Small intestine (tissue), 7 donors: Measurements from ENCODE around the gene GPC1. TPM values are rescaled to one million over a fixed set of nuclear protein-coding genes. Genes with fewer than 3 reads are reported as not detected.

ENCODE experiments used
- DNase-seq, 2 donors: peaks; one replicate each; pipeline versions ENCODE4 v3.0.0 to v3.0.0-alpha.2; 2013
- FAIRE-seq: peaks from 2 replicates; lab custom pipeline; 2012; peaks lifted over from hg19 to GRCh38; lab: Jason Lieb, UNC
- H3K27ac ChIP-seq, 3 donors: one replicate each; pipeline ENCODE4 v1.5.1; 2013; ENCODE audit warnings: low read length in 2 of 3, mild to moderate bottlenecking in 2 of 3, control low read depth in 1 of 3, inconsistent platforms in 1 of 3, low read depth in 1 of 3, moderate library complexity in 1 of 3
- H3K27me3 ChIP-seq, 3 donors: one replicate each; pipeline ENCODE4 v1.6.1; 2013; ENCODE audit warnings: low read length in 3 of 3, inconsistent platforms in 1 of 3; ENCODE audit not compliant: control insufficient read depth in 3 of 3, insufficient read depth in 3 of 3
- H3K36me3 ChIP-seq, 3 donors: one replicate each; pipeline ENCODE4 v1.6.1; 2013; ENCODE audit warnings: low read length in 3 of 3, inconsistent platforms in 1 of 3, low read depth in 1 of 3, mild to moderate bottlenecking in 1 of 3, moderate library complexity in 1 of 3; ENCODE audit not compliant: control insufficient read depth in 3 of 3, insufficient read depth in 2 of 3
- H3K4me1 ChIP-seq, 3 donors: one replicate each; pipeline ENCODE4 v1.6.1; 2013; ENCODE audit warnings: low read length in 2 of 3, inconsistent platforms in 1 of 3, low read depth in 1 of 3, mild to moderate bottlenecking in 1 of 3, moderate library complexity in 1 of 3; ENCODE audit not compliant: control insufficient read depth in 3 of 3, insufficient read depth in 2 of 3
- H3K4me3 ChIP-seq, 3 donors: one replicate each; pipeline ENCODE4 v1.5.1; 2013; ENCODE audit warnings: low read length in 3 of 3, control low read depth in 1 of 3, inconsistent platforms in 1 of 3, low read depth in 1 of 3, mild to moderate bottlenecking in 1 of 3, moderate library complexity in 1 of 3
- H3K9me3 ChIP-seq, 2 donors: one replicate each; pipeline ENCODE4 v1.6.1; 2013; ENCODE audit warnings: low read depth in 1 of 2, low read length in 1 of 2; ENCODE audit not compliant: control insufficient read depth in 2 of 2, insufficient read depth in 1 of 2
- WGBS, 3 donors: extraction: QIAGEN DNeasy Blood & Tissue Kit; methylation state at CpG; one replicate each; pipeline ENCODE4 v1.1.7; 2013; 5-methylcytosine and 5-hydroxymethylcytosine counted together
- polyA plus RNA-seq, 4 donors: library from polyadenylated mRNA; stranded (reverse) in 3 of 4; unstranded in 1 of 4; fragments of 200-250 nt in 3 of 4; fragments of 120-200 nt in 1 of 4; gene quantifications; one replicate each; pipeline versions ENCODE4 v1.2.1 to v1.2.3, GENCODE V29; 2013
- donor health status: healthy with polysubstance abuse.
- donor health status: control.
- donor health status: control.
- donor health status: Bipolar disorder and iron deficiency.
- donor health status: healthy.

Gene GPC1
- polyA plus RNA-seq, 4 donors = 0.89 to 15.5 (median 4.8) TPM

DNA sequence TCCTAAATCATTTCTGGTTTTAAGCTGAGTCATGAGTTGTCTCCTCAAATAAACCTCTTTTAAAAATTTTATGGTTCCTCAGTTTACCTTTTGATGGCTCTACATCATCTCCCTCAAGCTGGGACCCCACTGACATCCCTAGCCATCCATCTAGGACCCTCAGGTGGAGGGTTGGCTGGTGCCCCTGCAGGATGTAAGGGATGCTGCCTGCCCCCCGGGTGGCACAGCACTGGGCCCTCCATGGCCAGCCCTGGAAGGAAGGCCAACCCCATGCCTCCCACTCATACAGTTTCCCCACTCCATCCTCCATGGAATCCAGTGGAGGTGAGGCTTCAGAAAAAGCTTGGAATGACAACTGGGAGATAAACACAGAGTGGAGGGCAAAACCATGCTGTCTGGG is 17.2 kb upstream of the GPC1 start:
- no peaks in the 10 kb centered on the region for H3K36me3 ChIP-seq
- FAIRE-seq (no peak), DNase-seq (no peak)
- H3K4me1 ChIP-seq = no peaks in the 10 kb centered on the region
- H3K4me3 ChIP-seq = no peak overlapping the region
- H3K27me3 ChIP-seq = peaks cover 0 to 2% (median 0%) of the 10 kb centered on the region in 3 donors
- peaks cover 3 to 34% of the 10 kb centered on the region in 2 donors for H3K9me3 ChIP-seq
- WGBS, 3 donors = 86 to 100% (median 89%) methylated on average over 1 of the region's 1 CpG
- H3K27ac ChIP-seq = no peak overlapping the region

- DNase-seq (no peak), FAIRE-seq (no peak)
- Histone ChIP-seq H3K27ac (no peak overlapping the region), H3K4me3 (no peak overlapping the region), H3K9me3 (peaks cover 3 to 34% of the 10 kb centered on the region in 2 donors), H3K4me1 (no peaks in the 10 kb centered on the region), H3K36me3 (no peaks in the 10 kb centered on the region), H3K27me3 (peaks cover 0 to 2% (median 0%) of the 10 kb centered on the region in 3 donors)
- WGBS, 3 donors = 78 to 91% (median 84%) methylated on average over 7 of the region's 7 CpGs
Observed at GRCh38 chr2:240419271-240419670, 16.2 kb upstream of the GPC1 start.

DNA sequence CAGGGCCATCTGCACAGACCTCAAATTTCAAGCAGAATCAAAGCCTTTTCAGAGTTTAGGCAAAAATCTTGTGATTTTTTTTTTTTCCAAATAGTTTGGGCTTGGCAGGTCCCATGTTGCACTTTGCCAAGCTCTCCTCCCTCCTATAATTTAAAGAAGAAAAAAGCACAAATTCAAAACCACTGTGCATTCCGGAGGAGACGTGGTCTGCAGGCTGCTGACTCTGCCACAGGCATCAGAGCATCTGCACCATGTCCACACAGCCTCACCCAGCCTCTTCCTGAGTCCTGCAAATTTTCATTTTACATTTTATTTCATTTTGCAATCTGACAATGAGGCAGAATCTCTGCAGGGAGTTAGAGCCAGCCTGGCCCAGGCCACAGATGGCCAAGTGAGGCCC is 15.7 kb upstream of the GPC1 start:
- WGBS, 3 donors = 68 to 70% (median 69%) methylated on average over 2 of the region's 2 CpGs

GRCh38 chr2:240420206-240421104 is 15.0 kb upstream of the GPC1 start:
- no peak overlapping the region for H3K27ac ChIP-seq
- no peak for FAIRE-seq
- 81 to 88% (median 81%) methylated on average over 18 of the region's 18 CpGs for WGBS, 3 donors
- DNase-seq = no peak
- H3K4me1 ChIP-seq = no peaks in the 10 kb centered on the region
- H3K4me3 ChIP-seq = no peak overlapping the region
- H3K27me3 ChIP-seq = peaks cover 0 to 6% (median 0%) of the 10 kb centered on the region in 3 donors
- H3K36me3 ChIP-seq = no peaks in the 10 kb centered on the region
- peaks cover 3 to 38% of the 10 kb centered on the region in 2 donors for H3K9me3 ChIP-seq

More for the DNA sequence above, 15.7 kb upstream of the GPC1 start:
- H3K27ac ChIP-seq = no peak overlapping the region
- no peak for FAIRE-seq
- H3K36me3 ChIP-seq = no peaks in the 10 kb centered on the region
- H3K4me3 ChIP-seq = no peak overlapping the region
- peaks cover 3 to 34% of the 10 kb centered on the region in 2 donors for H3K9me3 ChIP-seq
- peaks cover 0 to 2% (median 0%) of the 10 kb centered on the region in 3 donors for H3K27me3 ChIP-seq
- DNase-seq = no peak
- H3K4me1 ChIP-seq = no peaks in the 10 kb centered on the region

- Histone ChIP-seq H3K27ac (no peak overlapping the region), H3K4me1 (no peaks in the 10 kb centered on the region), H3K27me3 (peaks cover 0 to 6% (median 0%) of the 10 kb centered on the region in 3 donors), H3K4me3 (no peak overlapping the region), H3K36me3 (no peaks in the 10 kb centered on the region), H3K9me3 (peaks cover 3 to 42% of the 10 kb centered on the region in 2 donors)
- WGBS, 3 donors = 77 to 86% (median 84%) methylated on average over 3 of the region's 3 CpGs
- FAIRE-seq (no peak), DNase-seq (no peak)
Observed at GRCh38 chr2:240421381-240421780, 14.1 kb upstream of the GPC1 start.

DNA sequence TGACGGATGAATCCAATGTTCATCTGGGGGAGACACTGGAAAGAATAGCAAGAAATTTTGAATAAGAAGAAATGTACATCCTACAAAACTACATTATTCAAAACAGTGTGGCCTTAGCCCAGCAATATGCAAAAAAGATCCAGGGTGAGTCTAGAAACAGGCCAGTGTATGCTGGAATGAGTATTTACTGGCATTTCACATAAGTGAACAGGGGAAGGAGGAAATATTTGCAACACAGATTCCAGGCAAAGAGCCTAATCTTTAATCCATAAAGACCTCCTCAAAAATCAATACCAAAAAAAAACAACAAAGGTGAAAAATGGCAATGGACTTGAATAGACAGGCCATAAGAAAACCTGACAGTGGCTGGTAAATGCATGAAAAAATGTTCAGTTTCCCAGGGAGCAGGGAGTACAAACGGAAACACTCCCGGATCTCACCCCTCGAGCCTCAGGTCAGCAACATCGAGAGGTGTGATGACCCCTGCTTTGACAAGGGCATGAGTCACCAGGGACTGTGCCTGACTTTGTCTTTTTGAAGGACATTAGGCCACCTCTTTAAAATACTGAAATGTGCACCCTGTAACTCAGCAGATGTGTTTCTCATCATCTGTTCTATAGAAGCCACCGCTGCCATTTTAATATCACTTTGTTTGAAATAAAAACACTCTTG is 12.7 kb upstream of the GPC1 start:
- H3K9me3 ChIP-seq = peaks cover 3 to 42% of the 10 kb centered on the region in 2 donors
- DNase-seq (no peak), FAIRE-seq (no peak)
- no peaks in the 10 kb centered on the region for H3K4me1 ChIP-seq
- 64 to 79% (median 65%) methylated on average over 6 of the region's 6 CpGs for WGBS, 3 donors
- no peaks in the 10 kb centered on the region for H3K36me3 ChIP-seq
- H3K27ac ChIP-seq = no peak overlapping the region
- no peak overlapping the region for H3K4me3 ChIP-seq
- peaks cover 0 to 6% (median 0%) of the 10 kb centered on the region in 3 donors for H3K27me3 ChIP-seq

GRCh38 chr2:240423788-240424191 is 11.7 kb upstream of the GPC1 start:
- H3K27ac ChIP-seq = no peak overlapping the region
- FAIRE-seq (no peak), DNase-seq (no peak)
- peaks cover 3 to 36% of the 10 kb centered on the region in 2 donors for H3K9me3 ChIP-seq
- 85 to 90% (median 87%) methylated on average over 17 of the region's 17 CpGs for WGBS, 3 donors
- no peaks in the 10 kb centered on the region for H3K36me3 ChIP-seq
- no peaks in the 10 kb centered on the region for H3K4me1 ChIP-seq
- H3K27me3 ChIP-seq = peaks cover 0 to 6% (median 0%) of the 10 kb centered on the region in 3 donors
- H3K4me3 ChIP-seq = no peak overlapping the region
